BJ (cell line): ENCODE measurements around the gene ITPKA. TPM values are rescaled to one million over a fixed set of nuclear protein-coding genes. Genes with fewer than 3 reads are reported as not detected.

Experiments used
- CTCF ChIA-PET: fragments of 350-600 bp; formaldehyde crosslinking; extraction: SDS; loops from one replicate; lab custom pipeline; 2021; ENCODE audit warnings: antibody characterized with exemption, inconsistent platforms; lab: Yijun Ruan, JAX
- POLR2A ChIA-PET: fragments of 300-600 bp; sonication (Branson Sonifier 250); formaldehyde crosslinking; extraction: SDS; loops from one replicate; lab custom pipeline; 2021; ENCODE audit warnings: antibody characterized with exemption; lab: Charles Lee
- DNase-seq: peaks from one replicate; pipeline ENCODE4 v3.0.0-alpha.2; 2011; ENCODE audit warnings: low read depth
- H3K27me3 ChIP-seq: 2 replicates; pipeline ENCODE4 v1.6.0; 2011; ENCODE audit warnings: low read length; ENCODE audit not compliant: control insufficient read depth, insufficient read depth
- H3K36me3 ChIP-seq: 2 replicates; pipeline ENCODE4 v1.5.1; 2011; ENCODE audit warnings: low read length; ENCODE audit not compliant: control insufficient read depth, insufficient read depth
- H3K4me3 ChIP-seq: 2 replicates; pipeline ENCODE4 v1.5.1; 2011; ENCODE audit warnings: low read depth, mild to moderate bottlenecking, control low read depth, low read length
- polyA plus RNA-seq: library from polyadenylated mRNA; depleted of rRNA; stranded (reverse); fragments of >200 nt; gene quantifications from 2 replicates; pipeline ENCODE4 v1.2.3, GENCODE V29; 2011
- TF ChIP-seq, protein P1 (sequence below): IDR thresholded peaks from 2 replicates; pipeline ENCODE4 v1.5.1; 2011; ENCODE audit warnings: low read depth, mild to moderate bottlenecking, control low read depth, inconsistent platforms, low read length, moderate library complexity; ENCODE audit not compliant: insufficient read depth

The ITPKA gene
- polyA plus RNA-seq, 1 experiment = 0.59 TPM

DNA sequence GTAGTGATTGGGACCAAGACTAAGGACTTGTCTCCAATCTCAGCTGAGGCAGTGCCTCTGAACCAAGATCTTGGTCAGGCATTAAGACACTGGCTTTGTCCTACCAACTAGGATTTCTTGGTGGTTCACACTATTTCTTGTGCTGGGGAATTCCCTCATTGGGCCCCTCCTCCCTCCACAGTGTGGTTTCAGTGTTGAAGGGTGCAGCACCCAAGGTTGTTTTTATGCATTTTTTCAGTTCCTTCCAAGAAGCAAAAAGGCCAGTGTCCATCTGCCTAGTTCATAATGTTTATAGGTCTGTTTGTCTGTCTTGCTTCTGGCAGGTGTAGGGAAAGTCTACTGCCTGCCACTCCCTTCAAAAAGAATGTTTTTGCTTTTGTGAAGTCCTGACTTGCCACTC, 10.6 kb upstream of the ITPKA start:
- CTCF ChIA-PET = interaction anchor here (1.0 kb wide), 1 partner anchor 27 kb away, joined by 3 read pairs; no protein-coding TSS in a partner anchor
- no peaks in the 10 kb centered on the region for H3K27me3 ChIP-seq
- peaks cover 18% of the 10 kb centered on the region for H3K36me3 ChIP-seq
- TF ChIP-seq, protein P1, sequence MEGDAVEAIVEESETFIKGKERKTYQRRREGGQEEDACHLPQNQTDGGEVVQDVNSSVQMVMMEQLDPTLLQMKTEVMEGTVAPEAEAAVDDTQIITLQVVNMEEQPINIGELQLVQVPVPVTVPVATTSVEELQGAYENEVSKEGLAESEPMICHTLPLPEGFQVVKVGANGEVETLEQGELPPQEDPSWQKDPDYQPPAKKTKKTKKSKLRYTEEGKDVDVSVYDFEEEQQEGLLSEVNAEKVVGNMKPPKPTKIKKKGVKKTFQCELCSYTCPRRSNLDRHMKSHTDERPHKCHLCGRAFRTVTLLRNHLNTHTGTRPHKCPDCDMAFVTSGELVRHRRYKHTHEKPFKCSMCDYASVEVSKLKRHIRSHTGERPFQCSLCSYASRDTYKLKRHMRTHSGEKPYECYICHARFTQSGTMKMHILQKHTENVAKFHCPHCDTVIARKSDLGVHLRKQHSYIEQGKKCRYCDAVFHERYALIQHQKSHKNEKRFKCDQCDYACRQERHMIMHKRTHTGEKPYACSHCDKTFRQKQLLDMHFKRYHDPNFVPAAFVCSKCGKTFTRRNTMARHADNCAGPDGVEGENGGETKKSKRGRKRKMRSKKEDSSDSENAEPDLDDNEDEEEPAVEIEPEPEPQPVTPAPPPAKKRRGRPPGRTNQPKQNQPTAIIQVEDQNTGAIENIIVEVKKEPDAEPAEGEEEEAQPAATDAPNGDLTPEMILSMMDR = no peak
- POLR2A ChIA-PET = no interaction called here
- DNase-seq = no peak
- H3K4me3 ChIP-seq = no peak overlapping the region

DNA sequence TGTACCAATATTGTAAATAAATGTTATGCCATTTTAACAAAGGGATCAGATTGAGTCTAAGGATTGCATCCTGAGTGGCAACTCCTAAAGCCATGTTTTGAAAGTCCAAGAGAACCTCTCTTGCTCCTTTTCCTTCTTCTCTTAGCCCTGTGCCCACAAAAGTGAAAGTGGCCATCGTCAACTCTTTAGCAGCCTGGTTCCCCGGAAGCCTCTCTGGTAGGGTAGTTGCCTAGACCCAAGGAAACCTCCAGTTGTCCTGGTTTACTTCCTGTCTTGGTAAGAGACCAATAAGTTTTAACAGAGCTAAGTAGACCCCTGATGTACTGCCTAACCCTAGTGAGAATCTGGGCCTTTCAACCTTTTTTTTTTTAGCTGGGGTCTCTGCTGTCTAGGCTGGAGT, 10.2 kb upstream of the ITPKA start:
- Histone ChIP-seq H3K4me3 (no peak overlapping the region), H3K27me3 (no peaks in the 10 kb centered on the region), H3K36me3 (peaks cover 16% of the 10 kb centered on the region)
- ChIA-PET POLR2A (no interaction called here), CTCF (interaction anchor here (0.6 to 1.9 kb wide), 5 partner anchors 8 to 27 kb away, joined by 3 to 5 read pairs (median 3); no protein-coding TSS in a partner anchor)
- no peak for DNase-seq
- TF ChIP-seq, protein P1 = no peak

GRCh38 chr15:41484937-41485625, 8.6 kb upstream of the ITPKA start:
- DNase-seq = no peak
- ChIA-PET CTCF (interaction anchor here (1.5 to 1.9 kb wide), 2 partner anchors 10 to 19 kb away, joined by 4 to 5 read pairs; no protein-coding TSS in a partner anchor), POLR2A (no interaction called here)
- Histone ChIP-seq H3K27me3 (no peaks in the 10 kb centered on the region), H3K36me3 (peaks cover 10% of the 10 kb centered on the region), H3K4me3 (no peak overlapping the region)
- TF ChIP-seq, protein P1 = no peak

DNA sequence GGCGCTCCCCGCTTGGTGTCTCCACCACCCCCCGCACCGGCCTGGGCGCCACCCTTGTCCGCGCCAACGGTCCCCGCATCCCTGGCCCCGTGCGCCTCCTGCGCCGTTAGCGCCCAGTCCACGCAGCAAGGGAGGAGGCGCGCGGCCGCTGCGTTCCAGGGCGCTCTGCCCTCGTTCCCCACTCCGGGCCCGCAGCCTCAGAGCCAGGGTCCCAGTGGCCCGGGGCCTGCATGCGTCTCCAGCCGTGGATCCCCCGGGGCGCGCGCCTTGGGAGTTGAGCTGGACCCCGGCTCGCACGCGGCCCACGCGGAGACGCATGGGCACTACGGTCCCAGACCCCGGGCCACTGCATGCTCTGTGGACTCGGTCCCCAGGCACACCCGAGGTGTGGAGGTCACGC, 7.4 kb upstream of the ITPKA start:
- H3K4me3 ChIP-seq = no peak overlapping the region
- H3K27me3 ChIP-seq = no peaks in the 10 kb centered on the region
- peaks cover 3% of the 10 kb centered on the region for H3K36me3 ChIP-seq
- POLR2A ChIA-PET = no interaction called here
- no peak for DNase-seq
- CTCF ChIA-PET = interaction anchor here (1.0 kb wide), 1 partner anchor 20 kb away, joined by 4 read pairs; no protein-coding TSS in a partner anchor
- TF ChIP-seq, protein P1 = no peak

DNA sequence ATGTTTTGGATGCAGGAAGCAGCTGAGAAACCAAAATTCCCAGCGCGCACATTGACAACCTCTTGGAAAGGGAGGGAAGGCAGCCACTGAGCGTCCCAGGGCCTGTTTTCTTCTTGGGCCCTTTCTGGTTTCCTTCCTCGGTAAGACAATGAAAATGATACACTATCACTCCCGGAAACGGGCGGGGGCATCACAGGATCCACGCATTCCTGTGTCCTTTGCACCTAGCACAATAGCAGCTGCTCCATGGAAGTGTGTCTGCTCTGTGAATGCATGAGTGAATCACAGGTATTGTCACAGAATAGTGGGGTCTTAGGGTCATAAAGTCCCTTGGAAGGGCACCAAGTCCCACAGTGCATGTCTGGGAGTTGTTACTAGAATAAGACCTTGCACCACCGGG, 6.3 kb upstream of the ITPKA start:
- CTCF ChIA-PET = no interaction called here
- H3K36me3 ChIP-seq = no peaks in the 10 kb centered on the region; the same call in 1 of the 2 replicates
- POLR2A ChIA-PET = no interaction called here
- TF ChIP-seq, protein P1 = no peak
- H3K4me3 ChIP-seq = no peak overlapping the region
- H3K27me3 ChIP-seq = no peaks in the 10 kb centered on the region
- DNase-seq = no peak
